A549 treated with ZK216348 at 1 μM for 4 hours (cell line): ENCODE measurements around the gene ZNF30. TPM values are rescaled to one million over a fixed set of nuclear protein-coding genes. Genes with fewer than 3 reads are reported as not detected.

Source experiments
- total RNA-seq: library from RNA; stranded (reverse); fragments of 200-300 nt; extraction: Qiagen RNA extraction; gene quantifications from 5 replicates; pipeline ENCODE4 v1.2.3, GENCODE V29; 2022; ENCODE audit warnings: low read depth

ZNF30 gene
- total RNA-seq = 5.0 to 7.4 TPM (median 5.6 TPM) in 5 replicates

DNA sequence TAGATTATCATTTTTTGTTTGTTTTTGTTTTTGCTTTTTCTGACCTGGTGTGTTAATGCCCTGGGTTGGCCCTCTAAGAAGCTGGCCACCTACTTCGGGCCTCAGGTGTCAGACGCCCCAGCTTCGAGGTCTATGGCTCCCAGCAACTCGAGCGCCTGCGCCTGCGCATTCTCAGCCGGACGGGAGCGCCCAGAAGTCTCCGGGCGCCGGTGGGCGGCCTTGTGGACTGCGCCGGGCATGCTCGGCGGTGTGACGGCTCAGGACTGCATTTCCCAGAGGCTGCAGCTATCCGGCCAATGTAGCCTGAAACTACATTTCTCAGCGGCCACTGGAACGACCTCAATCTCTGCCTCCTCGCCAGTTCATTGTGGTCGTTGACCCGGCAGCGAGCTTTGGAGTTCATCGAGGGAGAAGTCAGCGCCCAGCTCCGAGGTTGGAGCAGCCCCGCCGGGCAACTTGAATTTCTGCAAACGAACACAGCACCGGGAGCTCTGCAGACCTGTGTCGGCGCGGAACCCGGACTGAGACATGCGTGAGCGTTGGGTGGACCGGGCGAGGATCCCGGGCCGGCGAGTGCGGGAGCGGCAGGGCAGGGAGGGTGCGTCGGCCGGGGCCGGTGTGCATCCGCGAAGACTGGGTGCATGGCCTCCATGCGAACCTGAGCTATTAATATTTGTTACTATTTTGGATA, at the start of gene ZNF30:
ZNF30 (plus strand) TSS at position 219 of the 691 bp plus-strand sequence. CDS start 3,045 bp downstream, outside the sequence.

DNA sequence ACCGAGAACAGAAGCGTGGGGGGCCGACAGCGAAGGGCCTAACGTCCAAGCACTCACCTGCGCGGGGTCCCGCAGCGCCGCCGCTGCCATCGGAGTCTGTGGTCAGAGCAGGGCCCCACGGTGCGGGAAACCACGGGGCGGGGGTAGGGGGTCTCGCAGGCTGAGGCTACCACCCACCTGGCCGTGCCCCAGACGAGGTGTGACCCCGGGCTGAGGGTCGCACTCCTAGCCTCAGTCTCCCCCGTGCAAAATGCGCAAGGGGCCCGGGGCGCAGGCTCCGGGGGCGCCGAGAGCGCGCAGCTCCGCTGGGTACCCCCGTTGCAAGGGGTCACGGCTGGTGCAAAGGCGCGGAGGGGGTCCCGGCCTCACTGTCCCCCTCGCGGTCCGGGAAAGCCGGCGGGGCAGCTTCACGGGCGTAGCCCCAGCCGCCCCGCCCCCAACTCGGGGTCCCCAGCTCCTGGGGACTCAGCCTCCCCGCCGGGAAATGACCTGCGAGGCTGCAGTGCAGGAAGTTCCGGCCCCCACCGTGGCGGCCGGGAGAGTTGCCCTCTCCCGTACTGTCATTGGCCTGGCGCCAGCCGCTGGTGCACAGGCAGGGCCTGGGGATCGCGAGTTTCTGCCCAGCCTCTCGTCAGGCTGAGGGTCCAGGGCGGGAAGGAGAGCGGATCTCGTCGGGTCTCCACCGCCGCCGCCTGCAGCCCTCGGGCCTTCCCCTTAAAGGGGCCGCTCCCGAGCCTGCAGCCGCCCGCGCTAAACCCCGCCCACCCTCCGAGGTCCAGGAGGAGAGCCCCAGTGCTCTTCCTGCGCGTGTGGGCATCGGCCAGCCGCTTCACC, 37.1 kb downstream of the ZNF30 start, which contains the start of gene ZNF792:
ZNF792 (minus strand) TSS at position 657 of the 834 bp plus-strand sequence; CDS start at position 90, 567 bp downstream.

Other genes starting within 250 kb of the ZNF30 start
- gene SCGB2B2, start 249.7 kb upstream of the ZNF30 start, total RNA-seq = 0.06 to 0.08 TPM in 2 of 5 replicates, not detected in the others
- gene ZNF302, start 249.2 kb upstream of the ZNF30 start, total RNA-seq = 13.0 to 19.1 TPM (median 18.2 TPM) in 5 replicates
- gene ZNF181, start 192.7 kb upstream of the ZNF30 start, total RNA-seq = 6.8 to 11.8 TPM (median 10.9 TPM) in 5 replicates
- gene ZNF599, start 153.7 kb upstream of the ZNF30 start, total RNA-seq = 0.74 to 2.7 TPM (median 2.6 TPM) in 5 replicates
- 1.5 to 2.2 TPM (median 1.9 TPM) in 5 replicates for gene ZNF792, start 37.3 kb downstream of the ZNF30 start, total RNA-seq
- gene GRAMD1A, start 73.4 kb downstream of the ZNF30 start, total RNA-seq = 108 to 154 TPM (median 144 TPM) in 5 replicates
- 9.7 to 20.8 TPM (median 20.6 TPM) in 5 replicates for gene SCN1B, start 103.6 kb downstream of the ZNF30 start, total RNA-seq
- gene HPN, start 114.8 kb downstream of the ZNF30 start, total RNA-seq = 0.16 TPM in 1 of 5 replicates, not detected in the others
- 0.32 to 0.58 TPM (median 0.34 TPM) in 3 of 5 replicates, not detected in the others for gene FXYD3, start 188.9 kb downstream of the ZNF30 start, total RNA-seq
- gene LGI4, start 208.2 kb downstream of the ZNF30 start, total RNA-seq = 0.16 to 0.22 TPM (median 0.22 TPM) in 3 of 5 replicates, not detected in the others
- gene FXYD1, start 211.9 kb downstream of the ZNF30 start, total RNA-seq = 0.40 to 0.47 TPM in 2 of 5 replicates, not detected in the others
- gene FXYD7, start 216.4 kb downstream of the ZNF30 start, total RNA-seq = 0.25 to 0.41 TPM (median 0.29 TPM) in 3 of 5 replicates, not detected in the others
- gene FXYD5, start 227.8 kb downstream of the ZNF30 start, total RNA-seq = 175 to 239 TPM (median 233 TPM) in 5 replicates